Muscle of leg (tissue), 11 donors: Measurements from ENCODE around the gene MICAL2. TPM values are rescaled to one million over a fixed set of nuclear protein-coding genes. Genes with fewer than 3 reads are reported as not detected.

ENCODE experiments used
- DNase-seq: peaks from one replicate; pipeline ENCODE4 v3.0.0; 2013
- H3K27ac ChIP-seq: one replicate; pipeline ENCODE4 v1.5.1; 2013; ENCODE audit warnings: mild to moderate bottlenecking, low read length, control low read depth
- H3K27me3 ChIP-seq: one replicate; pipeline ENCODE4 v1.6.1; 2013; ENCODE audit warnings: low read length; ENCODE audit not compliant: control insufficient read depth, insufficient read depth
- H3K36me3 ChIP-seq: one replicate; pipeline ENCODE4 v1.6.1; 2013; ENCODE audit warnings: low read length; ENCODE audit not compliant: control insufficient read depth, insufficient read depth
- H3K4me1 ChIP-seq: one replicate; pipeline ENCODE4 v1.6.1; 2013; ENCODE audit warnings: low read length; ENCODE audit not compliant: control insufficient read depth, insufficient read depth
- H3K4me3 ChIP-seq: one replicate; pipeline ENCODE4 v1.5.1; 2013; ENCODE audit warnings: low read length, control low read depth
- H3K9me3 ChIP-seq: replicated peaks from 2 replicates; pipeline ENCODE4 v1.6.1; 2013; ENCODE audit warnings: low read depth, low read length; ENCODE audit not compliant: control insufficient read depth
- WGBS: methylation state at CpG from one replicate; pipeline ENCODE4 v1.1.5; 2013; ENCODE audit warnings: missing lambda C conversion rate; ENCODE audit not compliant: insufficient coverage; 5-methylcytosine and 5-hydroxymethylcytosine counted together
- polyA plus RNA-seq, 8 donors: library from polyadenylated mRNA; unstranded; fragments of 120-200 nt; gene quantifications; one replicate each; pipeline versions ENCODE4 v1.2.1 to v1.2.3, GENCODE V29; 2013; ENCODE audit warnings: inconsistent platforms in 1 of 8, low replicate concordance in 1 of 8; ENCODE audit not compliant: insufficient read length in 8 of 8, insufficient read depth in 1 of 8
- total RNA-seq: library from RNA; stranded (reverse); fragments of 120-200 nt; gene quantifications from one replicate; pipeline ENCODE4 v1.2.4, GENCODE V29; 2013

Gene MICAL2
- total and polyA plus RNA-seq, 9 donors, result 12.9 to 31.7 (median 21.8) TPM

DNA sequence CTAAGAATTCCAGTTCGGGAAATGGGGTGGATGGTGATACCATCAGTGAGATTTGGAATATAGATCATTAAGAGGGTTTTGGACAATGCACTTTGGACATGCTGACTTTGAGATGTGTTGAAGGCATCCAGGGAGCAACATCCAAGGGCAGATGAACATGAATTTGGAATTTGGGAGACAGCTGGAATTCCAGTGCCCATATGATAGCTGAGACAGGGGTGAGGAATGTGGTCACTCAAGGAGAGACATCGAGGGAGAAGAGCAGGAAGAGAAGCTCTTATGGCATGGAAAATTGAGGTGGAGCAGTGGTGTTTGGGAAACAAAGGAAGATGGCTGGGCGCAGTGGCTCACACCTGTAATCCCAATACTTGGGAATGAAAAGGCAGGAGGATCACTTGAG lies 11.8 kb upstream of the MICAL2 start:
- H3K4me3 ChIP-seq, result no peak overlapping the region
- DNase-seq, result no peak
- H3K36me3 ChIP-seq, result no peaks in the 10 kb centered on the region
- H3K9me3 ChIP-seq, result no peaks in the 10 kb centered on the region
- H3K27me3 ChIP-seq, result peaks cover 6% of the 10 kb centered on the region
- H3K27ac ChIP-seq, result no peak overlapping the region
- 81% methylated on average over 3 of the region's 3 CpGs for WGBS
- H3K4me1 ChIP-seq, result peaks cover 8% of the 10 kb centered on the region

DNA sequence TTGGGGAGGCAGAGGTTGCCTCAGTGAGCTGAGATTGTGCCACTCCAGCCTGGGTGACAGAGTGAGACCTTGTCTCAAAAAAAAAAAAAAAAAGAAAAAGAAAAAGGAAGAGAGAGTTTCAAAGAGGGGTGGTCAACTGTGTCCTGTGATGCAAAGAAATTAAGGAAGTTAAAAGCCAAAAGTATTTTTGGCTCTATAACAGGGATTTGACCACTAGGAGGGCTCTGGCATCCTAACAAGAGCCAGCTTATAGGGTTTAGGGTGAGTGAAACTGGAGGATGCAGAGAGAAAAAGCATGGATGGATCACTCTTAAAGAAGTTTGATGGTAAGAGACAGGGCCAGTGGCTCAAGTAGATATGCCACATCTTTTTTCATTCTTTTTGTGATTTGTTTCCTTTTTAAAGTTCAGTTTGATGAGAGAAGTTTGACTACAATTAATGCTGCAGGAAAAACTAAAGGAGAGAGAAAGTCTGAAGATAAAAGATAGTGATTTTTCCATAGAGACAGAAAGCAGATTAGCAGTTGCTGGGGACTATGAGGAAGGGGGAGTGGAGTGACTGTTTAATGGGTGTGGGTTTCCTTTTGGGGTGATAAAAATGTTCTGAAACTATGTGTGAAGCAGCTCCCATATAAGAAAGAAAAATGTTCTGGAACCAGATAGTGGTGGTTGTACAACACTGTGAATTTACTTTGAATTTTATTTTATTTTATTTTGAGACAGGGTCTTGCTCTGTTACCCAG lies 11.1 kb upstream of the MICAL2 start:
- no peaks in the 10 kb centered on the region for H3K9me3 ChIP-seq
- peaks cover 6% of the 10 kb centered on the region for H3K27me3 ChIP-seq
- H3K27ac ChIP-seq, result no peak overlapping the region
- H3K4me3 ChIP-seq, result no peak overlapping the region
- H3K4me1 ChIP-seq, result peaks cover 13% of the 10 kb centered on the region
- no peak for DNase-seq
- H3K36me3 ChIP-seq, result no peaks in the 10 kb centered on the region

DNA sequence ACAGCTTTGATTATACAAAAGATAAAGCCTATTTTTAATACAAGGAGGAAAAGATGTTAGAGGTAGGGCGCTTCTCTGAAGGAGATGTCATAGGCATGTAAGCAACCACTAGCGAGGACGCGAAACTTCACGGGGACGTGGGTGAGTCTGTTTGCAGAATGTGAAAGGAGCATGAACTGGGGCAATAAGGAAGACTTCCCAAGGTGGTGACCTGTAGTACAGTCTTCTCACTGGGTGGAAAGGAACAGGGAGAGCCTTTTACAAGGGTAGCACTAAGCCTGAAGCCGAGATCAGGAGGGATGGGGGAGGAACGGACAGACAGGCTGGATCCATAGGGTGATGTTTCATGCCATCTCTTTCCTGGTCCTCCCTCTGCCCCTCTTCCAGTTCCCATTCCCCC lies 10.0 kb upstream of the MICAL2 start:
- no peaks in the 10 kb centered on the region for H3K9me3 ChIP-seq
- WGBS, result 93% methylated on average over 6 of the region's 8 CpGs
- no peak overlapping the region for H3K27ac ChIP-seq
- peaks cover 19% of the 10 kb centered on the region for H3K4me1 ChIP-seq
- no peak overlapping the region for H3K4me3 ChIP-seq
- peaks cover 6% of the 10 kb centered on the region for H3K27me3 ChIP-seq
- H3K36me3 ChIP-seq, result no peaks in the 10 kb centered on the region
- no peak for DNase-seq

DNA sequence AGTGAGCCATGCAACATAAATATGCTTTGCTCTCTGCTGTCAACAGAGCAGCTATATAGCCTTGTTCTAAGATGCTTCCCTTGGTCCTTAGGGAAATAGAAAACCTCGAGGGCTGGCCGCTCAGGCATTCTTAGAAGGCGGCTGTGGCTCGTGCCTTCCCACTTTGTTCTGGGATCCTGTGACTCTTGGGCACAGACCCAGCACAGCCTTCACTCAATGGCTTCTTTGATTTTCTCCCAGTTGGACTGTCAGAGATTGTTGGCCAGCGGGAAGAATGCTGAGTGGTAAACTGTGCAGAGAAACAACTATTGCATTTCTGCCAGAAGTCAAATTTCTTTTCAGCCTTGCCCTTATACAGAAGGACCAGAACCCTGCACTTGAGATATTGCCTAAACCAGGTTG lies 9.5 kb upstream of the MICAL2 start:
- H3K27ac ChIP-seq, result no peak overlapping the region
- H3K4me1 ChIP-seq, result peaks cover 19% of the 10 kb centered on the region
- no peaks in the 10 kb centered on the region for H3K9me3 ChIP-seq
- 22% methylated on average over 4 of the region's 5 CpGs for WGBS
- no peak overlapping the region for H3K4me3 ChIP-seq
- H3K36me3 ChIP-seq, result no peaks in the 10 kb centered on the region
- H3K27me3 ChIP-seq, result peaks cover 6% of the 10 kb centered on the region
- peak; percentile 42 for DNase-seq

DNA sequence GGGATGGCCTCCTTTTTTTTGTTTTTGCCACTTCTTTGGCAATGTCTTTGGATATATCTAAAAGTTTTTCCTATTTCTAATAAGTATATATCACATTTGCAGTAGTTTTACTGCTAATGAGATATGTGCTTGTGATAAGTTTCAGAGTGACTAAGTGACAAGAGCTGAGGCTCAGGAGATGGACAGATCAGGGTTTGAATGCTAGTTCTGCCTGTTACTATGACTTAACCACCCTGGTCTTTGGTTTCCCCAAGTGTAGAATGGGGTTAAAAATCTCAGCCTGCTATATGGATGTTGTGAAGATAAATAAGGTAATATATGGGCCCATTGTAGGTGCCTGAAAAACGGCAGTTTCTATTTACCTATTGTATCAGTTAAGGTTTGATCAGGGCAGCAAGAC lies 9.1 kb upstream of the MICAL2 start:
- H3K4me1 ChIP-seq, result peaks cover 22% of the 10 kb centered on the region
- no peak for DNase-seq
- no peak overlapping the region for H3K4me3 ChIP-seq
- no peak overlapping the region for H3K27ac ChIP-seq
- no peaks in the 10 kb centered on the region for H3K36me3 ChIP-seq
- 33% methylated on average over 1 of the region's 1 CpG for WGBS
- H3K9me3 ChIP-seq, result no peaks in the 10 kb centered on the region
- H3K27me3 ChIP-seq, result peaks cover 6% of the 10 kb centered on the region

DNA sequence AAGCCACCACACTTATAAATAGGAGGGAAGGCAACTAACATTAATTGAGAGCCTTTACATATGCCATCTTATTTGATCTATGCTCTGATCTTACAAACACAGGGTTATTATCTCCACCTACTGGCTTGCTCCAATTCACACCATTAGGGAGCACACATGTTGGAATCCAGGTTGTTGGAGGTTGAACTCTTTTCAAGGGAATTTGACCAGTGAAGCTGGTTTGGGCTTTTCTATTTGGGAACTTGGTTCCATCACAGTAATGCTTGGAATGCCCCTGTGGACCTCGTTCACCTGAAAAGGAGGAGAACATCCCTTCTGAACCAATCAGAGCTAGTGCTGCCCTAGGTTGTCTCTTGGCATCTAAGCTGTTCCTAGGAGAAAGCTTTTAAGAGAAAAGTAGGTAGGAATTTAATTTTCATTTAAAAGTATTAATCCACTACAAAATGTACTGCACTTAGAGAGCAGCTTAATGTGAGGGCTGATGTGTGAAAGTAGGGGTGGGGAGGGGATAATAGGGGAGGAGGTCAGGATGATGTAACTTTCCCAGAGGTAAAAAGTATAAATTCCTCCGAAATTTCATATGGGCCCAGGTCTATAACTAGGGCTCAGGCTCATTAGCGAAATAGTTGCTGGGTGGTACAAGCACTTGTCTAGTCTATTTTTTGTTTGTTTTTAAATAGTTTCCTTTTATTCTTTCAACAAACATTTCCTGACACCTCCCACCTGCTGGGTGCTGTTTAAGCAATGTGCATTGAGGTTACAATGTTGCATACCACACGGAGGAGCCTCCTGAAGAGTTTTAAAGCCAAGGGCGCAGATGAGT lies 7.6 kb upstream of the MICAL2 start:
- 52% methylated on average over 2 of the region's 5 CpGs for WGBS
- Histone ChIP-seq H3K27ac (no peak overlapping the region), H3K4me1 (peaks cover 22% of the 10 kb centered on the region)

DNA sequence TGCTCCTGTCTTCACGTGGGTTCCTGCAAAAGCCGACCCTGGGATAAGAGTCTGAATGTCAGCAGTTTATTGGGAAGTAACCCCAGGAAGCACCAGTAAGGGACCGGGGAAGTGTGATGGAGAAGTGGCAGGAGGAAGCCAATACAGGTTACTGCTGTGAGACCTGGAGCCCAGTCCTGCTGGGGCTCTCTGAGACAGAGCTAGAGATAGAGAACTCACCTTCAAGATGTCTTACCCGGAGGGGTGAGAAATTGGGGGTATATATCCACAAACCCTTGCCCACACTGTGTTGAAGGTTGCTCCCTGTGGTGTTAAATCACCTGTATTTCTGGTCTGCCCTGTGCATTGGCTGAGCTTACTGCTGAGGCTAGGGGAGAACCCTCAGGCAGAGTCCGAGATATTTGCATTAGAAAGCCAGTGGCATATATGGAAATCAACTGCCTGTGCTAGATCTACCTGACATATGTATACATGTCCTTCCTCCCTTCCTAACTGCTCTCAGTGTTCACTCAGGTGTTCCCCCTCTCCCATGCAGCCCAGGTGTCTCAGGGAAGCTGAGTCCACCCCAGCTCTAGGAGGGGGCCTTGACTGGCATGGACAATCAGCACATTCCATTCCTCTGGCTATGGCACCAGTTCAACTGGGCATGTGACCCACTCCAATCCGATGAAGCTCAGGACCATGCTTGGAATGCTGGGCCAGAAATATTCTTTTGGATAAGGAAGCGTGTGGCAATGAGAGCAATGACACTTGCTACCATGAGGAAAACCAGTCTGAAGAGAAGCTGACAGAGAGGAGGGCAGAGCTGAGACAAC lies 6.8 kb upstream of the MICAL2 start:
- Histone ChIP-seq H3K9me3 (no peaks in the 10 kb centered on the region), H3K27ac (no peak overlapping the region), H3K27me3 (peaks cover 6% of the 10 kb centered on the region), H3K4me3 (no peak overlapping the region), H3K36me3 (no peaks in the 10 kb centered on the region), H3K4me1 (peaks cover 22% of the 10 kb centered on the region)
- 59% methylated on average over 6 of the region's 7 CpGs for WGBS
- DNase-seq, result no peak

More for the DNA sequence above, 7.6 kb upstream of the MICAL2 start:
- no peaks in the 10 kb centered on the region for H3K36me3 ChIP-seq
- H3K27me3 ChIP-seq, result peaks cover 6% of the 10 kb centered on the region
- no peak for DNase-seq
- no peaks in the 10 kb centered on the region for H3K9me3 ChIP-seq
- H3K4me3 ChIP-seq, result no peak overlapping the region

DNA sequence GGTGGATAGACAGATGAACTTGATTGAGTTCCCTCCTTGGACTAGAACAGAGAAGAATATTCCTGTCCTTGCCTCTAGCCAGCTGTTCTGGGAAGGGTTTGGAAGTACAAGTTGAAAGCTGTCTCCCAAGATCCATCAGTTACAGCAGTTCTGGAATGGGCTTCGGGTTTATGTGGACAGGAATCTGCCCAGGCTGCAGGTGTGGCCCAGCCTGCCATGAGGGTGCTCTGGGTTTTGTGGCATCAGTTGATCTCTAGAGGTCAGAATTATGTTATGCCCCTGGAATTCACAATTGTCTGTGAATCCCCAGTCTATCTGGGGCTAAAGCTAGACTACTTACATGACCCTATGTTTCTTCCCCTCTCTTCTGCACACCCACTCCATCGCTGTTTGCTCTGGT lies 4.9 kb upstream of the MICAL2 start:
- Histone ChIP-seq H3K27ac (no peak overlapping the region), H3K4me1 (peaks cover 27% of the 10 kb centered on the region), H3K27me3 (peaks cover 4% of the 10 kb centered on the region), H3K9me3 (no peaks in the 10 kb centered on the region), H3K4me3 (no peak overlapping the region), H3K36me3 (no peaks in the 10 kb centered on the region)
- 67% methylated on average over 1 of the region's 2 CpGs for WGBS
- DNase-seq, result no peak

DNA sequence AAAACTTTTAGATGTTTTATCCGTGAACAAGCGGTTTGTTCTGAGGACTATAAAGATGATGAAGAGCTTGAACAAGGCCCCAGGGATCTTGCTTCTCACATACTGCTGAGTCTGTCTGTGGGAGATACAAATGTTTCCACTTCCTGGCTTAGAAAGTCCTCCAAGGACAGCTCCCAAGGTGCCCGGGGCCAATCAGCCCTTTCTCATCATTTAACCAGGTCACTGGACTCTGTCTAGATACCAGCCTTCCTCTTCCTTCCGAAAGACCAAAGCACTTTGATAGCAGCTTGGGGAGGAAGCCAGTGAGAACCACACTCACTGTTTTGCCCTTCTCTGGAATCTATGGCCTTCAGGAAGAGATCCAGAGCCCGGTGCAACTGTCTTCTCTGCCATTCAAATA lies 4.3 kb upstream of the MICAL2 start:
- Histone ChIP-seq H3K4me1 (peaks cover 24% of the 10 kb centered on the region), H3K27ac (no peak overlapping the region)
- WGBS, result 83% methylated on average over 4 of the region's 5 CpGs

DNA sequence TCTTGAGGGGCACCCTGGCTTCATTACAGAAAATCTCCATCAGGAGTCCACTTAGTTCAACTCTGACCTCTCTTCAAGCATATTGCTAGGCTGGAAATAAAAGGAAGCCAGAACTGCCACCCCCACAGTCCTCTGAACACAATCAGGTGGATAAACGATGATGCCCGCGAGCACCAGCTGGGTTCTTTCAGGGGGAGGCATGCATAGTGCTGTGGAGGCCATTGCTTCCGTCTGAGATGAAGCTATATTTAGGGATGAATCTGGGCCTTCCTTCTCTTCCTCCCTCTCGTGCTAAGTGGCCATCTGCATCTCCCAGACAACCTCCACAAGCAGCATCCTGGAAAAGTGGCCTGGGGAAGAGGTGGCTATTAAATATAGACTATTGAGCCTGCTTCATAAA lies 3.9 kb upstream of the MICAL2 start:
- Histone ChIP-seq H3K4me3 (no peak overlapping the region), H3K4me1 (peaks cover 28% of the 10 kb centered on the region), H3K27ac (no peak overlapping the region), H3K36me3 (no peaks in the 10 kb centered on the region), H3K27me3 (no peaks in the 10 kb centered on the region), H3K9me3 (no peaks in the 10 kb centered on the region)
- WGBS, result no CpG with 5 or more reads among the region's 5 CpGs
- DNase-seq, result no peak

More for the DNA sequence above, 4.3 kb upstream of the MICAL2 start:
- Histone ChIP-seq H3K4me3 (no peak overlapping the region), H3K27me3 (no peaks in the 10 kb centered on the region), H3K36me3 (no peaks in the 10 kb centered on the region), H3K9me3 (no peaks in the 10 kb centered on the region)
- no peak for DNase-seq
